ENCODE results near the gene PIAS2.

Gene PIAS2

GRCh38 chr18:46768166-46768921 is 149.0 kb downstream of the PIAS2 start:
- Histone ChIP-seq H3K27ac (no peak overlapping the region), H3K9ac (no peak overlapping the region), H3K27me3 (ENCODE audit: insufficient read depth, low read depth) (no peaks in the 10 kb centered on the region), H4K20me1 (ENCODE audit: insufficient read depth) (no peaks in the 10 kb centered on the region), H3K4me3 (IDR thresholded peaks at IDR 0.05; ENCODE audit: insufficient read depth, low read depth, low read length) (no peak overlapping the region), H3K36me3 (ENCODE audit: insufficient read depth) (no peaks in the 10 kb centered on the region), H3K79me2 (ENCODE audit: insufficient read depth, low read depth) (no peaks in the 10 kb centered on the region), H3K4me2 (no peak overlapping the region), H2AFZ (ENCODE audit: low read depth) (no peak overlapping the region), H3K4me1 (ENCODE audit: low read depth, poor library complexity, severe bottlenecking) (no peaks in the 10 kb centered on the region)
- TF ChIP-seq CTCF (conservative IDR thresholded peaks at IDR 0.05; ENCODE audit: low read depth, low read length): no peak

DNA sequence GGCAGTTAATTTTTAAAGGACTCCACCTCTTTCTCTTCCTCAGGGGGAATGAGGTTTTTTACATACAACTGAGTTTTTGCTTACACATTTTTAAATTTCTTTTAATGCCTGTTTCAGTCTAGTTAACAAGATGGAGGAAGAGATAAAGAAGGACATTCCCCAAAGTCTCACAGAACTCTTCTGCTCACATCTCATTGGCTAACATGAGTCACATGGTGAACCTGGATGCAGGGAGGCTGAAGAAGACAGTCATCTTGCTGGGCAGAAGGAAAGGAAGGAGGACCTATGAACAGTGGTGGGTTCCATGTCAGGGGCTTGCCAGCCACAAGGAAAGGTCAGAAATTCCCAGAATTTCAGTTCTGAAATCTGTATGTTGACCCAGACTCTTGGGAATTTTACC is 150.1 kb downstream of the PIAS2 start:
- H3K9ac ChIP-seq: no peak overlapping the region
- no peak for TF ChIP-seq CTCF (conservative IDR thresholded peaks at IDR 0.05; ENCODE audit: low read depth, low read length)

DNA sequence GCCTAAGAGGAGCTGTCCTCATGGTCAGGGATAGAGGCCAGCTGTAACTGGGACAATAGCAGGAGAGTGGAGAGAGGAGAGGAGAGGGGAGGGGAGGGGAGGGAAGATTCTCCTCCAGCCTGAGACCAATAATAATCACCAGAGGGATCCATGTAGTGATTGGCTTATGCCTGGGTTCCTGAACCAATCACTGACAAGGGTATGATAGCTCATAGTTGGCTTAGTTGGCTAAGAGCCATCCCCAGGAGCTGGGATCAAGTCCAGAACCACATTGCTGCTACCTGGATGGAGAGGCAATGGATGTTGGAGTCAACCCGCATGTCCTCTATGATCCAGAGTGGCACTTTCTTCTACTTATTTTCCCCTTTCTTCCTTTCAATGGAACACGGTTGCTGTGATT is 152.7 kb downstream of the PIAS2 start:
- Histone ChIP-seq H3K27ac (no peak overlapping the region), H3K4me1 (ENCODE audit: low read depth, poor library complexity, severe bottlenecking) (no peaks in the 10 kb centered on the region), H3K79me2 (ENCODE audit: insufficient read depth, low read depth) (no peaks in the 10 kb centered on the region), H3K4me3 (IDR thresholded peaks at IDR 0.05; ENCODE audit: insufficient read depth, low read depth, low read length) (no peak overlapping the region), H3K4me2 (no peak overlapping the region), H4K20me1 (ENCODE audit: insufficient read depth) (no peaks in the 10 kb centered on the region), H3K36me3 (ENCODE audit: insufficient read depth) (no peaks in the 10 kb centered on the region), H3K9ac (no peak overlapping the region), H2AFZ (ENCODE audit: low read depth) (no peak overlapping the region), H3K27me3 (ENCODE audit: insufficient read depth, low read depth) (no peaks in the 10 kb centered on the region)
- TF ChIP-seq CTCF (conservative IDR thresholded peaks at IDR 0.05; ENCODE audit: low read depth, low read length): no peak

More for the DNA sequence above, 150.1 kb downstream of the PIAS2 start:
- Histone ChIP-seq H3K4me2 (no peak overlapping the region), H3K4me1 (ENCODE audit: low read depth, poor library complexity, severe bottlenecking) (no peaks in the 10 kb centered on the region), H2AFZ (ENCODE audit: low read depth) (no peak overlapping the region), H3K27me3 (ENCODE audit: insufficient read depth, low read depth) (no peaks in the 10 kb centered on the region), H3K4me3 (IDR thresholded peaks at IDR 0.05; ENCODE audit: insufficient read depth, low read depth, low read length) (no peak overlapping the region), H3K79me2 (ENCODE audit: insufficient read depth, low read depth) (no peaks in the 10 kb centered on the region), H3K27ac (no peak overlapping the region), H4K20me1 (ENCODE audit: insufficient read depth) (no peaks in the 10 kb centered on the region), H3K36me3 (ENCODE audit: insufficient read depth) (no peaks in the 10 kb centered on the region)

GRCh38 chr18:46761059-46761769 is 156.1 kb downstream of the PIAS2 start:
- no peak overlapping the region for H3K9ac ChIP-seq
- H3K36me3 ChIP-seq (ENCODE audit: insufficient read depth): no peaks in the 10 kb centered on the region
- no peak overlapping the region for H3K4me2 ChIP-seq
- no peak overlapping the region for H3K27ac ChIP-seq
- H2AFZ ChIP-seq (ENCODE audit: low read depth): no peak overlapping the region
- H3K4me3 ChIP-seq (IDR thresholded peaks at IDR 0.05; ENCODE audit: insufficient read depth, low read depth, low read length): no peak overlapping the region
- no peaks in the 10 kb centered on the region for H3K4me1 ChIP-seq (ENCODE audit: low read depth, poor library complexity, severe bottlenecking)
- H3K79me2 ChIP-seq (ENCODE audit: insufficient read depth, low read depth): no peaks in the 10 kb centered on the region
- no peaks in the 10 kb centered on the region for H3K27me3 ChIP-seq (ENCODE audit: insufficient read depth, low read depth)
- H4K20me1 ChIP-seq (ENCODE audit: insufficient read depth): no peaks in the 10 kb centered on the region
- no peak for TF ChIP-seq CTCF (conservative IDR thresholded peaks at IDR 0.05; ENCODE audit: low read depth, low read length)
